GM13976 (cell line): ENCODE data around the gene PYROXD2.

Experiments used
- DNase-seq: peaks from one replicate; pipeline ENCODE4 v3.0.0; 2012; ENCODE audit warnings: low spot score
- in situ Hi-C: fragments of 300-500 bp; cut with MboI; formaldehyde crosslinking; loops from one replicate; pipeline ENCODE4 v1.12.0; 2022; ENCODE audit warnings: low sequenced_read_pairs, mixed read lengths, inconsistent platforms; ENCODE audit not compliant: unreplicated experiment
- TF ChIP-seq, protein P1 (sequence below): IDR thresholded peaks from 2 replicates; pipeline ENCODE4 v1.5.1; 2012; ENCODE audit warnings: borderline replicate concordance, mild to moderate bottlenecking; ENCODE audit not compliant: insufficient read depth; ENCODE audit errors: extremely low read depth, missing control alignments, control extremely low read depth

PYROXD2 gene

DNA sequence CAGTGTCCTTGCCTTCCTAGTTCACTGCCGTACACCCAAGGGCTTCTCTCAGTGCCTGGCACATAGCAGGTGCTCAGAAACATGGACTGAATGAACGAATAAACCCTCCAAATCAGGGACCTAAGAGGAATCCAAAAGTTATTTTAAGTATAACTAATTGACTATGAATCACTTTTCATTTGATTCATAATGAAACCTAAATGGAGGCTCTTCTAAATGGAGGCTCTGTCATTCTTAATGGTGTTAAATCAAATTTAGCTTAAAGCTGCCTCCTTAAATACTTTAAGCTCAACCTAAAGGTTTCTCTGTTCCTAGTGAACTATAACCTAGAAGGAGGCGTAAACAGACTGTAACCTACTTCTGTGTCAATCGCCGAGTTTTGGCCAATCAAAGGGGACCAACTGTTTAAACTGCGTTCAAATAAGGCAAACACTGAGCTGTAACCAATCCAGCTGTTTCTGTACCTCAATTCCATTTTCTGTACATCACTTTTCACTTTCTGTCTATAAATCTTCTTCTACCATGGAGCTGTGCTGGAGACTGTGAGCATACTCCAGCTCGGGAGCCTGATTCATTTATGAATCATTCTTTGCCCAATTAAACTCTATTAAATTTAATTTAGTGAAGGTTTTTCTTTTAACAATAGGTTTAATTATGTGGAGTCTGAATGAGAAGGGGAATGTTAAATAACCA is 11.0 kb downstream of the PYROXD2 start:
- TF ChIP-seq, protein P1, sequence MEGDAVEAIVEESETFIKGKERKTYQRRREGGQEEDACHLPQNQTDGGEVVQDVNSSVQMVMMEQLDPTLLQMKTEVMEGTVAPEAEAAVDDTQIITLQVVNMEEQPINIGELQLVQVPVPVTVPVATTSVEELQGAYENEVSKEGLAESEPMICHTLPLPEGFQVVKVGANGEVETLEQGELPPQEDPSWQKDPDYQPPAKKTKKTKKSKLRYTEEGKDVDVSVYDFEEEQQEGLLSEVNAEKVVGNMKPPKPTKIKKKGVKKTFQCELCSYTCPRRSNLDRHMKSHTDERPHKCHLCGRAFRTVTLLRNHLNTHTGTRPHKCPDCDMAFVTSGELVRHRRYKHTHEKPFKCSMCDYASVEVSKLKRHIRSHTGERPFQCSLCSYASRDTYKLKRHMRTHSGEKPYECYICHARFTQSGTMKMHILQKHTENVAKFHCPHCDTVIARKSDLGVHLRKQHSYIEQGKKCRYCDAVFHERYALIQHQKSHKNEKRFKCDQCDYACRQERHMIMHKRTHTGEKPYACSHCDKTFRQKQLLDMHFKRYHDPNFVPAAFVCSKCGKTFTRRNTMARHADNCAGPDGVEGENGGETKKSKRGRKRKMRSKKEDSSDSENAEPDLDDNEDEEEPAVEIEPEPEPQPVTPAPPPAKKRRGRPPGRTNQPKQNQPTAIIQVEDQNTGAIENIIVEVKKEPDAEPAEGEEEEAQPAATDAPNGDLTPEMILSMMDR: no peak
- in situ Hi-C loops: no loop called here
- no peak for DNase-seq

GRCh38 chr10:98402931-98403718 is 11.9 kb downstream of the PYROXD2 start:
- in situ Hi-C loops: no loop called here
- TF ChIP-seq, protein P1: no peak
- DNase-seq: no peak

GRCh38 chr10:98402478-98402877 is 12.5 kb downstream of the PYROXD2 start:
- TF ChIP-seq, protein P1: no peak
- in situ Hi-C loops: no loop called here
- DNase-seq: no peak

GRCh38 chr10:98400482-98400881 is 14.5 kb downstream of the PYROXD2 start:
- in situ Hi-C loops: no loop called here
- TF ChIP-seq, protein P1: no peak
- DNase-seq: no peak

GRCh38 chr10:98399784-98400183 is 15.2 kb downstream of the PYROXD2 start:
- in situ Hi-C loops: no loop called here
- DNase-seq: no peak
- TF ChIP-seq, protein P1: no peak

- TF ChIP-seq, protein P1: no peak
- in situ Hi-C loops: no loop called here
- no peak for DNase-seq
Measured at GRCh38 chr10:98397089-98397600, 17.8 kb downstream of the PYROXD2 start.
